ENCODE measurements around the gene BCAT1. TPM values are rescaled to one million over a fixed set of nuclear protein-coding genes. Genes with fewer than 3 reads are reported as not detected.

Gene BCAT1
- total and polyA plus RNA-seq, 9 of the 15 experiments (the other 6 are each of a cell fraction or from before 2014, with no cell fraction given): 38.5 to 157 (median 66.8) TPM

GRCh38 chr12:24975425-24975824 is 26.5 kb upstream of the BCAT1 start (continued):
- TF ChIP-seq HOXB6 (CRISPR knock-in tag; IDR thresholded peaks at IDR 0.05; ENCODE audit: borderline replicate concordance) (no peak), ZNF197 (CRISPR knock-in tag; IDR thresholded peaks at IDR 0.05; ENCODE audit: low read depth) (no peak), ZBTB1 (CRISPR knock-in tag; IDR thresholded peaks at IDR 0.05; ENCODE audit: borderline replicate concordance, low read depth) (no peak), ZNF12 (CRISPR knock-in tag; IDR thresholded peaks at IDR 0.05) (no peak), MEIS2 (IDR thresholded peaks at IDR 0.05; ENCODE audit: partially characterized antibody) (peak; percentile 85), XRCC3 (IDR thresholded peaks at IDR 0.05) (no peak)

DNA sequence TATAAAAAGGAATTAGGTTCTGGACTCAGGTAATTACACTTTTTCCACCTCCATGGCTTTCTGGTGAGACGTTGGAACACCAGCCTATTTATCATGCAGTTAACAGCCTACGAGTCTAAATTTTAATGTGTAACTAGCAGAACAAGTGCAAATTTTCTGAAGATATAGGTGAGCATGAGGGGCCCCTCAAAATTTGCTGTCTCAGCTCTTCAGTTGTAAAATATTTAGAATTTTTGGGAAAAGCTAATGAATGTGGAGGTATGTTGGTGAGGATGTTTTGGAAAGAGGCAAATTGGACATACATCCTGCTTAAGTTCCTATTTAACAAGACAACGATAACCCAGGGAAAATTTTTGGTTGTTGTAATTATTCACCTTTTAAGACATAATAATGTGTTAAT is 25.3 kb upstream of the BCAT1 start:
- Histone ChIP-seq H3K9ac (ENCODE audit: insufficient read depth in 1 of 2, low read depth in 2 of 2, low read length in 2 of 2) (no peak overlapping the region), H2AFZ (ENCODE audit: low read depth, low read length) (no peak overlapping the region), H3K27ac (ENCODE audit: extremely low read depth, low read depth, low read length) (no peak overlapping the region), H3K79me2 (ENCODE audit: control insufficient read depth, insufficient read depth, low read length) (no peaks in the 10 kb centered on the region), H3K4me3 (no peak overlapping the region), H3K9me3 (replicated peaks; ENCODE audit: control insufficient read depth, insufficient read depth, low read depth, low read length) (peaks cover 9% of the 10 kb centered on the region), H3K9me1 (ENCODE audit: control insufficient read depth, insufficient read depth, low read length) (no peaks in the 10 kb centered on the region), H4K20me1 (replicated peaks; ENCODE audit: control insufficient read depth, insufficient read depth, low read length) (no peaks in the 10 kb centered on the region), H3K36me3 (ENCODE audit: control insufficient read depth, insufficient read depth, low read length) (no peaks in the 10 kb centered on the region), H3K27me3 (ENCODE audit: control insufficient read depth in 2 of 2, insufficient read depth in 2 of 2, low read length in 2 of 2) (no peaks in the 10 kb centered on the region), H3K4me2 (ENCODE audit: insufficient read depth, low read length) (no peak overlapping the region), H3K4me1 (replicated peaks in 1 of 2; ENCODE audit: control insufficient read depth in 2 of 2, insufficient read depth in 2 of 2, low read length in 2 of 2) (no peaks in the 10 kb centered on the region; a peak in 2 of 5 replicates)
- no peak for ATAC-seq
- TF ChIP-seq MAFG (tag; conservative IDR thresholded peaks at IDR 0.05) (peak; percentile 29; the same call in 1 of the 2 replicates), IRF1 (CRISPR knock-in tag; IDR thresholded peaks at IDR 0.05; ENCODE audit: borderline replicate concordance) (no peak), MAFF (IDR thresholded peaks at IDR 0.05; ENCODE audit: low read length) (0 out of 2 replicates have a peak, but pooled peaks have one; percentile 19), C11orf30 (IDR thresholded peaks at IDR 0.05; ENCODE audit: low read depth) (peak; percentile 40; the same call in 1 of the 2 replicates), CHD2 (IDR thresholded peaks at IDR 0.05; ENCODE audit: low read depth, low read length) (no peak), MBD1 (CRISPR knock-in tag; IDR thresholded peaks at IDR 0.05) (no peak), ZNF316 (IDR thresholded peaks at IDR 0.05) (peak; percentile 43; the same call in 1 of the 2 replicates)
- ChIA-PET CTCF (ENCODE audit: low intra/inter-chr PET ratio) (no interaction called here), POLR2A (no interaction called here)
- DNase-seq (ENCODE audit: extremely low read depth in 1 of 4, low spot score in 3 of 4): no peak
- 22% methylated on average over 3 of the region's 3 CpGs for WGBS (ENCODE audit: insufficient coverage, low coverage, missing lambda C conversion rate)
- intact Hi-C loops (cut with micrococcal nuclease): no loop called here
- no TSS peak for BruUV-seq (replicated peaks)
- in situ Hi-C loops (cut with MboI): no loop called here
- FAIRE-seq: no peak
